PC-9 (cell line): ENCODE data around the gene FOXF2. TPM values are rescaled to one million over a fixed set of nuclear protein-coding genes. Genes with fewer than 3 reads are reported as not detected.

ENCODE experiments used
- BruUV-seq: library from RNA; stranded (reverse); fragments of 400-500 nt; replicated peaks from 2 replicates; lab custom pipeline; 2021; lab: Mats Ljungman, UMichigan
- CTCF ChIA-PET: fragments of 300-600 bp; sonication (Branson Sonifier 250); formaldehyde crosslinking; loops from one replicate; lab custom pipeline; 2022; ENCODE audit warnings: antibody characterized with exemption; lab: Charles Lee
- POLR2A ChIA-PET: fragments of 300-600 bp; sonication (Branson Sonifier 250); formaldehyde crosslinking; loops from one replicate; lab custom pipeline; 2022; ENCODE audit warnings: antibody characterized with exemption; ENCODE audit not compliant: unreplicated experiment; lab: Charles Lee
- DNase-seq, 2 experiments: peaks; one replicate each; pipeline versions ENCODE4 v3.0.0 to v3.0.0-alpha.2; 2015 to 2022; ENCODE audit warnings: mixed read lengths in 1 of 2
- H2AFZ ChIP-seq: fragments of 200-600 bp; sonication (generic); 2 replicates; pipeline ENCODE4 v1.8.1; 2017; ENCODE audit warnings: antibody characterized with exemption
- H3F3A ChIP-seq: fragments of 200-600 bp; sonication (generic); 2 replicates; pipeline ENCODE4 v1.8.1; 2017; ENCODE audit warnings: antibody characterized with exemption, mild to moderate bottlenecking, low read depth; ENCODE audit not compliant: insufficient read depth
- H3K27ac ChIP-seq: fragments of 200-600 bp; sonication (generic); 2 replicates; pipeline ENCODE4 v1.6.1; 2016; ENCODE audit warnings: mixed run types
- H3K27me3 ChIP-seq: fragments of 200-600 bp; sonication (generic); 2 replicates; pipeline ENCODE4 v1.6.1; 2016; ENCODE audit warnings: low read depth, mixed run types; ENCODE audit not compliant: insufficient read depth
- H3K36me3 ChIP-seq: fragments of 200-600 bp; sonication (generic); 2 replicates; pipeline ENCODE4 v1.6.1; 2016; ENCODE audit warnings: low read depth, mixed run types
- H3K4me1 ChIP-seq: fragments of 200-600 bp; sonication (generic); replicated peaks from 2 replicates; pipeline ENCODE4 v1.6.1; 2016; ENCODE audit warnings: mixed run types; ENCODE audit not compliant: insufficient read depth
- H3K4me2 ChIP-seq: fragments of 200-600 bp; sonication (generic); 2 replicates; pipeline ENCODE4 v1.6.1; 2017; ENCODE audit warnings: mixed run types
- H3K4me3 ChIP-seq: fragments of 200-600 bp; sonication (generic); 2 replicates; pipeline ENCODE4 v1.6.1; 2016; ENCODE audit warnings: mixed run types
- H3K79me2 ChIP-seq: fragments of 200-600 bp; sonication (generic); 2 replicates; pipeline ENCODE4 v1.6.1; 2017; ENCODE audit warnings: low read depth, mixed run types
- H3K9me2 ChIP-seq: fragments of 200-600 bp; sonication (generic); 2 replicates; pipeline ENCODE4 v1.8.1; 2017; ENCODE audit warnings: mild to moderate bottlenecking; ENCODE audit not compliant: insufficient read depth
- H3K9me3 ChIP-seq: fragments of 200-600 bp; sonication (generic); 2 replicates; pipeline ENCODE4 v1.8.1; 2016; ENCODE audit warnings: low read depth; ENCODE audit not compliant: insufficient read depth
- H4K20me1 ChIP-seq: fragments of 200-600 bp; sonication (generic); 2 replicates; pipeline ENCODE4 v1.8.1; 2017; ENCODE audit not compliant: insufficient read depth
- CTCF ChIP-seq: fragments of 200-600 bp; sonication (generic); conservative IDR thresholded peaks from 2 replicates; pipeline ENCODE4 v1.6.1; 2017; ENCODE audit warnings: mixed run types, antibody characterized with exemption, mild to moderate bottlenecking, moderate library complexity
- EZH2 ChIP-seq: fragments of 200-600 bp; sonication (generic); IDR thresholded peaks from 2 replicates; pipeline ENCODE4 v1.8.0; 2017; ENCODE audit warnings: antibody characterized with exemption, low read depth
- intact Hi-C: fragments of 100-400 bp; cut with micrococcal nuclease; formaldehyde crosslinking; loops from one replicate; pipeline ENCODE4 v1.10.0; 2022; ENCODE audit not compliant: unreplicated experiment
- total RNA-seq: library from RNA; stranded (reverse); gene quantifications from 2 replicates; pipeline ENCODE4 v1.2.3, GENCODE V29; 2021

FOXF2 gene
- total RNA-seq, 1 experiment from 2014 or later, result not detected

GRCh38 chr6:1426416-1426815, 37.0 kb downstream of the FOXF2 start:
- no TSS peak for BruUV-seq
- H3K9me2 ChIP-seq, result no peaks in the 10 kb centered on the region
- H3F3A ChIP-seq, result no peaks in the 10 kb centered on the region
- H4K20me1 ChIP-seq, result no peaks in the 10 kb centered on the region
- no peak overlapping the region for H3K4me2 ChIP-seq
- no peaks in the 10 kb centered on the region for H3K4me1 ChIP-seq
- no peak overlapping the region for H3K27ac ChIP-seq
- H3K36me3 ChIP-seq, result no peaks in the 10 kb centered on the region
- intact Hi-C loops, result loop anchor here (10.0 kb wide), 1 partner anchor 632 kb away; no protein-coding TSS in a partner anchor
- CTCF ChIA-PET, result interaction anchor here (0.6 kb wide), 1 partner anchor 467 kb away, joined by 3 read pairs; no protein-coding TSS in a partner anchor
- no peak for DNase-seq
- H2AFZ ChIP-seq, result no peak overlapping the region
- no peaks in the 10 kb centered on the region for H3K9me3 ChIP-seq
- POLR2A ChIA-PET, result no interaction called here
- H3K79me2 ChIP-seq, result no peaks in the 10 kb centered on the region
- no peak overlapping the region for H3K4me3 ChIP-seq
- H3K27me3 ChIP-seq, result 0 out of 2 replicates have a peak, but pooled peaks cover 8% of the 10 kb centered on the region
- no peak for TF ChIP-seq EZH2
- no peak for TF ChIP-seq CTCF

GRCh38 chr6:1435806-1436205, 46.4 kb downstream of the FOXF2 start:
- Histone ChIP-seq H3K9me2 (no peaks in the 10 kb centered on the region), H3K4me2 (0 out of 2 replicates have a peak overlapping the region, but pooled peaks have one; percentile 51), H3K4me3 (no peak overlapping the region), H3K9me3 (no peaks in the 10 kb centered on the region), H3K27me3 (no peaks in the 10 kb centered on the region), H3K36me3 (no peaks in the 10 kb centered on the region), H3K79me2 (no peaks in the 10 kb centered on the region), H2AFZ (no peak overlapping the region), H4K20me1 (no peaks in the 10 kb centered on the region), H3K4me1 (no peaks in the 10 kb centered on the region), H3K27ac (no peak overlapping the region), H3F3A (no peaks in the 10 kb centered on the region)
- no peak for DNase-seq
- intact Hi-C loops, result loop anchor here (2.0 to 5.0 kb wide), 2 partner anchors 844 to 1247 kb away; no protein-coding TSS in a partner anchor
- ChIA-PET CTCF (interaction anchor here (0.7 kb wide), 1 partner anchor 638 kb away, joined by 3 read pairs; no protein-coding TSS in a partner anchor), POLR2A (no interaction called here)
- no peak for TF ChIP-seq CTCF
- TF ChIP-seq EZH2, result no peak
- BruUV-seq, result no TSS peak

GRCh38 chr6:1436334-1437306, 47.2 kb downstream of the FOXF2 start:
- H3K27me3 ChIP-seq, result no peaks in the 10 kb centered on the region
- peak; percentile 52 to 57 for DNase-seq
- no peak overlapping the region for H2AFZ ChIP-seq
- no peak overlapping the region for H3K4me3 ChIP-seq
- BruUV-seq, result no TSS peak
- no peaks in the 10 kb centered on the region for H4K20me1 ChIP-seq
- intact Hi-C loops, result loop anchor here (2.0 to 5.0 kb wide), 2 partner anchors 844 to 1248 kb away; no protein-coding TSS in a partner anchor
- TF ChIP-seq CTCF, result peak; percentile 73
- TF ChIP-seq EZH2, result no peak
- H3K4me1 ChIP-seq, result no peaks in the 10 kb centered on the region
- peak overlapping the region; percentile 51 for H3K4me2 ChIP-seq
- no peaks in the 10 kb centered on the region for H3K36me3 ChIP-seq
- H3F3A ChIP-seq, result no peaks in the 10 kb centered on the region
- no peak overlapping the region for H3K27ac ChIP-seq
- H3K9me2 ChIP-seq, result no peaks in the 10 kb centered on the region
- ChIA-PET POLR2A (no interaction called here), CTCF (interaction anchor here (0.6 to 0.9 kb wide), 2 partner anchors 87 to 99 kb away, joined by 4 to 9 read pairs; no protein-coding TSS in a partner anchor)
- no peaks in the 10 kb centered on the region for H3K79me2 ChIP-seq
- H3K9me3 ChIP-seq, result no peaks in the 10 kb centered on the region
